OCI-LY1 (cell line): Measurements from ENCODE around the gene DYNC1H1.

Experiments
- H2AFZ ChIP-seq: fragments of 200-600 bp; sonication (generic), shearing (Covaris generic); 2 replicates; pipeline ENCODE4 v1.6.0; 2014; ENCODE audit warnings: antibody characterized with exemption, mild to moderate bottlenecking, low read length
- H3F3A ChIP-seq: fragments of 200-600 bp; sonication (generic), shearing (Covaris generic); 2 replicates; pipeline ENCODE4 v1.6.0; 2014; ENCODE audit warnings: mild to moderate bottlenecking, antibody characterized with exemption, low read length, moderate library complexity; ENCODE audit not compliant: insufficient read depth
- H3K27ac ChIP-seq: fragments of 200-600 bp; sonication (generic); 2 replicates; pipeline ENCODE4 v1.5.1; 2014; ENCODE audit warnings: low read length, mixed run types, mild to moderate bottlenecking, low read depth; ENCODE audit not compliant: poor library complexity, severe bottlenecking
- H3K27me3 ChIP-seq: fragments of 200-600 bp; sonication (generic); 2 replicates; pipeline ENCODE4 v1.6.0; 2014; ENCODE audit warnings: antibody characterized with exemption, mild to moderate bottlenecking, low read length, moderate library complexity; ENCODE audit not compliant: insufficient read depth
- H3K36me3 ChIP-seq: fragments of 200-600 bp; sonication (generic); 2 replicates; pipeline ENCODE4 v1.6.1; 2014; ENCODE audit warnings: mild to moderate bottlenecking, antibody characterized with exemption, low read length, moderate library complexity, mixed read lengths; ENCODE audit not compliant: insufficient read depth
- H3K4me1 ChIP-seq: fragments of 200-600 bp; sonication (generic); 2 replicates; pipeline ENCODE4 v1.5.1; 2014; ENCODE audit warnings: mild to moderate bottlenecking, low read length, moderate library complexity; ENCODE audit not compliant: insufficient read depth, severe bottlenecking
- H3K4me2 ChIP-seq: fragments of 200-600 bp; sonication (generic), shearing (Covaris generic); 2 replicates; pipeline ENCODE4 v1.6.1; 2014; ENCODE audit warnings: low read length
- H3K4me3 ChIP-seq: fragments of 200-600 bp; sonication (generic); 2 replicates; pipeline ENCODE4 v1.5.1; 2014; ENCODE audit warnings: low read length, low read depth, mild to moderate bottlenecking, mixed read lengths; ENCODE audit not compliant: poor library complexity, severe bottlenecking
- H3K79me2 ChIP-seq: fragments of 200-600 bp; shearing (Covaris generic); 2 replicates; pipeline ENCODE4 v1.6.1; 2016; ENCODE audit warnings: mixed run types, low read length, mixed read lengths; ENCODE audit not compliant: insufficient read depth
- H3K9ac ChIP-seq: fragments of 200-600 bp; sonication (generic), shearing (Covaris generic); 2 replicates; pipeline ENCODE4 v1.6.1; 2014; ENCODE audit warnings: mild to moderate bottlenecking, low read length, mixed read lengths
- H3K9me2 ChIP-seq: fragments of 200-600 bp; sonication (generic), shearing (Covaris generic); 2 replicates; pipeline ENCODE4 v1.6.1; 2014; ENCODE audit warnings: low read depth, mild to moderate bottlenecking, low read length, mixed read lengths
- H3K9me3 ChIP-seq: fragments of 200-600 bp; shearing (Covaris generic); 2 replicates; pipeline ENCODE4 v1.6.1; 2014; ENCODE audit warnings: low read length, mixed read lengths
- H4K20me1 ChIP-seq: fragments of 200-600 bp; sonication (generic), shearing (Covaris generic); 2 replicates; pipeline ENCODE4 v1.6.0; 2016; ENCODE audit warnings: mild to moderate bottlenecking, low read length; ENCODE audit not compliant: insufficient read depth
- CTCF ChIP-seq: fragments of 200-600 bp; sonication (generic), shearing (Covaris generic); IDR thresholded peaks from 2 replicates; pipeline ENCODE4 v1.5.1; 2017; ENCODE audit warnings: mild to moderate bottlenecking, antibody characterized with exemption, low read length, moderate library complexity, mixed read lengths
- EZH2 ChIP-seq: fragments of 200-600 bp; sonication (generic), shearing (Covaris generic); IDR thresholded peaks from 2 replicates; pipeline ENCODE4 v1.8.0; 2017; ENCODE audit warnings: borderline replicate concordance, mixed run types, mild to moderate bottlenecking, antibody characterized with exemption, low read length, moderate library complexity, mixed read lengths

The DYNC1H1 gene

DNA sequence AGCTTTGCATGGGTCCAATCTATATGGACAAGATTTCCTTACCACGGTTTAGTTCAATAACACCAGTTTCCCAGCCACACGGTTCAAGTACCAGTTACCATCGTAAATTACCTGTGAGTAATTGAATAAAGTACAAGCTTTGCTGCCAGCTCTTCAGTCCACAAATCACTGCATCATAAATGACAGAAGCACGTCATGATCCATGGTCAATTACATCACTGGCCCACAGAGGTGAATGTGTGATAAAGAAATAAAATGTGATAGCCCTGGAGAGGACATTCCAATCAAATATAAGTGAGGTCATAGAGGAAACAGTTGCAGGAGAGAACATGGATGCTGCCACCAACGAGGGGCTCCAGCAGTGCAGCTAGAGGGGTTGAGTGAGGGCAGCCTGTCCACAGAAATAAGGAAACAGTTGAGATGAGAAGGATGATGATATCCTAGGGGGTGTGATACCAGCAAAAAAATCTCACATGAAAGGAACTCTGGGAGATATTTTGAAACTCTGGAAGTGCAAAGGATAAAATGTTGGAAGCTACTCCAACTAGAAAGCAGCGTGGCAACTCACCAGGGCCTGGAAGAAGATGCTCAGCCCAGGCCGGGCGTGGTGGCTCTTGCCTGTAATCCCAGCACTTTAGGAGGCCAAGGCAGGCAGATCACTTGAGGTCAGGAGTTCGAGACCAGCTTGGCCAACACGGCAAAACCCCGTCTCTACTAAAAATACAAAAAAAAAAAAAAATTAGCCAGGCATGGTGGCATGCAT lies 5.8 kb upstream of the DYNC1H1 start:
- no peaks in the 10 kb centered on the region for H3K27me3 ChIP-seq

GRCh38 chr14:101959277-101959676 lies 5.1 kb upstream of the DYNC1H1 start:
- Histone ChIP-seq H3K9me3 (no peaks in the 10 kb centered on the region), H3K79me2 (no peaks in the 10 kb centered on the region), H3K36me3 (no peaks in the 10 kb centered on the region), H4K20me1 (no peaks in the 10 kb centered on the region), H3K9me2 (no peaks in the 10 kb centered on the region), H3K4me3 (no peak overlapping the region), H3K27me3 (no peaks in the 10 kb centered on the region), H3K4me1 (peaks cover 20% of the 10 kb centered on the region), H3K4me2 (no peak overlapping the region), H3F3A (no peaks in the 10 kb centered on the region), H3K27ac (no peak overlapping the region), H3K9ac (no peak overlapping the region), H2AFZ (no peak overlapping the region)
- TF ChIP-seq CTCF, result no peak
- TF ChIP-seq EZH2, result no peak

More for the DNA sequence above, 5.8 kb upstream of the DYNC1H1 start:
- Histone ChIP-seq H3F3A (no peaks in the 10 kb centered on the region), H3K9me2 (no peaks in the 10 kb centered on the region), H2AFZ (no peak overlapping the region), H3K4me1 (peaks cover 16% of the 10 kb centered on the region), H3K79me2 (no peaks in the 10 kb centered on the region), H3K4me3 (no peak overlapping the region), H4K20me1 (no peaks in the 10 kb centered on the region), H3K9ac (no peak overlapping the region), H3K36me3 (no peaks in the 10 kb centered on the region), H3K27ac (no peak overlapping the region), H3K4me2 (no peak overlapping the region), H3K9me3 (no peaks in the 10 kb centered on the region)
- TF ChIP-seq EZH2, result no peak
- no peak for TF ChIP-seq CTCF

GRCh38 chr14:101960225-101960624 lies 4.1 kb upstream of the DYNC1H1 start:
- H3F3A ChIP-seq, result no peaks in the 10 kb centered on the region
- no peaks in the 10 kb centered on the region for H4K20me1 ChIP-seq
- no peak overlapping the region for H2AFZ ChIP-seq
- no peak overlapping the region for H3K27ac ChIP-seq
- no peaks in the 10 kb centered on the region for H3K9me2 ChIP-seq
- H3K27me3 ChIP-seq, result no peaks in the 10 kb centered on the region
- H3K79me2 ChIP-seq, result peaks cover 2% of the 10 kb centered on the region
- H3K9ac ChIP-seq, result no peak overlapping the region
- peak overlapping the region; percentile 17 for H3K4me3 ChIP-seq
- peak overlapping the region; percentile 49 for H3K4me2 ChIP-seq
- H3K36me3 ChIP-seq, result no peaks in the 10 kb centered on the region
- TF ChIP-seq EZH2, result no peak
- peak; percentile 30 for TF ChIP-seq CTCF
- peaks cover 20% of the 10 kb centered on the region for H3K4me1 ChIP-seq
- no peaks in the 10 kb centered on the region for H3K9me3 ChIP-seq
